Limb (tissue), 2 donors: Measurements from ENCODE around the gene LRRC59.
"Not testable (repeated sequence)": the region's sequence is repeated elsewhere in the genome, so short reads cannot be mapped to it uniquely, and the experiment has no call there.

Source experiments
- DNase-seq, 2 donors: peaks; one replicate each; pipeline ENCODE4 v3.0.0-alpha.2; 2016; ENCODE audit errors: extremely low spot score in 2 of 2

The LRRC59 gene

DNA sequence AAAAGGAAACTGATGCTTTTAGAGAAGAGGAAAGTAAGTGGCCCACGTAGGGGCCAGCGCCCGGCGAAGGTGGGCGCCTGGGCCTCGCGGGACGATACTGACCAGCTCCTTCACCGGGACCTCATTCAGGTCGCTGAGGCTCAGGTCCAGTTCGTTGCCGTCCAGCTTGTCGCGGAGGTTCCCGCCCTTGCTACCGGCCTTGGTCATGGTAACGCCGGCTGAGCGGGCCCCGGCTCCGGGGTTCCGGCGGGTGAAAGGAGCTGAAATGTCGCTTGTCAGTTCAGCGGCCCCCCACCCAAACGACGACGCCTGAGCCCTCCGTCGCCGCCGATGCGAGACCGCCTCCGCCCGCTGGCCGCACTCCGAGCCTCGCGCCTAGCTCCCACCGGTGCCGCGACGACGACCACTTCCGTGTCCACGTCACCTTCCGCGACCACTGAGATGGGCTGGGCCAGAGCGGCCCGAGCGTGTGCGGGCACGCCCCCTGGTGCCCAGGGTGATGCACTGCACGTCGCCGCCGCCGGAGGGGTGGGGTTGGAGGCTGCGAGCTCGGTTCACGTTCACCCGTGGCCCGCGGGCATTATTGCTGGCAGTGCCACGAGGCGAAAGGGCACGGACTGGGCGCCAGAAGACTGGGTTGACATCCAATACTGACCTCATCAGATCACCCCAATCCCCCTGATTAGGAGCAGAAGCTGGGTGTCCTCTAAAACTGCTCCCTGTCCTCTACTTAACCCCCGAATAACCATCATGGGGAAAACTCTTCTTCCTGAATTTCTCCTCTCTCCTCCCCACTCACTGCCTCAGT lies at the start of gene LRRC59:
LRRC59 (minus strand) TSS at position 413 of the 808 bp plus-strand sequence; CDS start at position 207, 206 bp downstream.
- DNase-seq = peak; percentile 88 to 96

DNA sequence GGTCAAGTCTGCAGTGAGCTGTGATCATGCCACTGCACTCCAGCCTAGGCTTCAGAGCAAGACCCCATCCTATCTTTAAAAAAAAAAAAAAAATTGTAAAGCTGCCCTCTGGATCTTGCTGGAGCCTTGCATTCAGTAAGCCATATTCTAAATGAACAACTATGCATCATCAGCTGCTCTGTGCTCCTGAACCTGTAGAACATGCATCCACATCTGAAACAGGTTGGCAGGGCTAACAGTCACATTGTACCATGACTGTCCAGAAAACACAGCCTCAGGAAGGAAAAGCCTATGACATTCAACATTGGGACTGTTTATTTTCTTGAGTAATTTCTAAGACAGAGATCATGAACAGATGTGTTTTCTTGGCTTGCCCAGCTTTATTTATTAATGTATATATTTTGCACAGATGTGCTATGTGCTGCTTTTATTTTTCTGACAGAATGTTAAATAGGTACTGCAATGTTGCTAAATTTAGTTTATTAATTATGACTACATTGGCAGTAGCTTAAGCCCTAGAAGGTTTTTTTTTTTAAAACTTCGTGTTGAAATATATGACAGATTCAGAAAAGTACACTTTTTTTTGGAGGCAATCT lies 48.5 kb upstream of the LRRC59 start:
- no peak for DNase-seq

DNA sequence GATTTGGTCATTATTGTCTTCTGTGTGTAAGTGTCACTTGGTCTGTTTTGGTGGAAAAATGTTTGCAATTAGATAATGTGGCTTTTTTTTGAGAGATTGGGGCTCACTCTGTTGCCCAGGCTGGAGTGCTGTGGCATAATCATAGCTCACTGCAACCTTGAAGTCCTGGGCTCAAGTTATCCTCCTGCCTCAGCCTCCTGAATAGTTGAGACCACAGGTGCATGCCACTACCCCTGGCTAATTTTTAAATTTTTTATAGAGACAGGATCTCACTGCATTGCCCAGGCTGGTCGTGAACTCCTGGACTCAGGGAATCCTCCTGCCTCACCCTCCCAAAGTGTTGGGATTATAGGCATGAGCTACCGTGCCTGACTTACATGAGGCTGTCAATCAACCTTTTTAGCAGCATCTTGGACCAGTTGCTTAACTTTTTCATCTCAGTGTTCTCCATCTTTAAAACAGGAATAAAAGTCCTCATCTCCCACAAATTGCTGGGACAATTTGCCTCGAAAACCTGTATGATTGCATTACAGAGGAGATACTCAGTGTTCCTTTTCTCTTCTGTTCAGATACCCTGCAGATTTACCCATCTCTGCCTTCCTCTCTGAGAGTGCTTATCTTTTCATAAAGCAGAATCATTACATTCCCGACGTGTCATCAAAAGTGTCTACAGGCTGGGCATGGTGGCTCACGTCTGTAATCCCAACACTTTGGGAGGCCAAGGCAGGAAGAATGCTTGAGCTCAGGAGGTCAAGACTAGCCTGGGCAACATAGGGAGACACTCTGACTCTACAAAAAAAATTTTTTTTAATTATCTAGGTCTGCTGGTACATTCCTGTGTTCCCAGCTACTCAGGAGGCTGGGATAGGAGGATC lies 47.8 kb upstream of the LRRC59 start:
- DNase-seq = no peak

DNA sequence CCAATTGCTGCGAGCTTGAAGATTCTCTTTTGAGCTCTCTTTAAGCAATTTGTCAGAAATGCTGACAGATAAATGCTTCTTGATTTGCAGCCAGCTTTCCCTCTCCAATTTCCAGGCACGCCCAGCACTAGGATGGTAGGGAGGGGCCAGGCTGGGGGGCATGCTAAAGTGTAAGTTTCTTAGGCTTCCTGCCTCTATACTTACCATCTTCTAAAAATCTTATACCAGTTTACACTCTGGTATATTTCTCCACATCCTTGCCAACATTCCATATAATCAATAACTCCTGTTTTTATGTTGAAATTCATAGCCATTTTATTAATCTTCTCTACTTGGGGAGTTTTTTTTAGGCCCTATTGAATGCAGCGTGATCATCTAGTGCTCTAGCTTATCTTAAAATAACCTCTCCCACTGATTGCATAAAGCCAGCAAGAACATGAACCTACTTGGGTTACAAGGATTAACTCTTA lies 46.2 kb upstream of the LRRC59 start:
- DNase-seq = peak in 1 of 2 donors; percentile 45

DNA sequence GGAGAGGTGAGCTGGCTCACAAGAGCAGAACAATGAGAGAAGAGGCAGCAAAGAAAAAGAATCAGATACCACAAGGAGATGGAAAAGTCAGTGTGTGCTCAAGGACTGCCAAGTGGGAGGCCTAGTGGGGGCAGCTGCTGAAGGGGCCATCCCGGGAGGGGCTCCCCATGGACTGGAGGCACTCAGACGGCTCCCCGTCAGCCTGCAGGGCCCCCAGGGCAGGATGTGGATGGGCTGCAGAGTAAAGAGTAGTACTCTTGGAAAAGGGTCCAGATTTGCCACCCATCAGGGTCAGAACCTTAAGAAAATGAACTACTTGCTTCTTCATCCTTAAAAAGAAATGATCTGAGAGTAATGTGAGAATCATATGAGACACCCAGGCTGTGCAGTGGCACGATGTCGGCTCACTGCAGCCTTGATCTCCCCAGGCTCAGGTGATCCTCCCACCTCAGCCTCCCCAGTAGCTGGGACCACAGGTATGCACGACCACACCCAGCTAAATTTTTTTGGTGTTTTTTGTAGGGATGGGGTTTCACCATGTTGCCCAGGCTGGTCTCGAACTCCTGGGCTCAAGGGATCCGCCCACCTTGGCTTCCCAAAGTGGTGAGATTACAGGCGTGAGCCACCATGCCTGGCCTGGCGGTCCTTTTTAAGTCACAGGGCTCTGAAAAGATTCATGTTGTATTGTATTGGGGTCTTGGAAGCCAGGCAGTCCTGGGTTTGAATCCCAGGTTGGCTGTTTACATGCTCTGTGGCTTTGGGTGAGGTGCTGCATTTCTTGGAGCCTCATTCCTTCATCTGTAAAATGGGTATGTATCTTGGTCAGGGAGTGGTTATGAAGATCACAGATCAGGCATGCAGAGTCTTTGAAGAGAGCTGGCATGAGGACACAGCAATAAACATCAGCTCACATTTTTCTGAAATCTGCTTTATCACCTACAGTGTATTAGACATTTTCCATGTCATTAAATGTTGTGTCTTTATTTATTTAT lies 43.8 kb upstream of the LRRC59 start:
- no peak for DNase-seq

DNA sequence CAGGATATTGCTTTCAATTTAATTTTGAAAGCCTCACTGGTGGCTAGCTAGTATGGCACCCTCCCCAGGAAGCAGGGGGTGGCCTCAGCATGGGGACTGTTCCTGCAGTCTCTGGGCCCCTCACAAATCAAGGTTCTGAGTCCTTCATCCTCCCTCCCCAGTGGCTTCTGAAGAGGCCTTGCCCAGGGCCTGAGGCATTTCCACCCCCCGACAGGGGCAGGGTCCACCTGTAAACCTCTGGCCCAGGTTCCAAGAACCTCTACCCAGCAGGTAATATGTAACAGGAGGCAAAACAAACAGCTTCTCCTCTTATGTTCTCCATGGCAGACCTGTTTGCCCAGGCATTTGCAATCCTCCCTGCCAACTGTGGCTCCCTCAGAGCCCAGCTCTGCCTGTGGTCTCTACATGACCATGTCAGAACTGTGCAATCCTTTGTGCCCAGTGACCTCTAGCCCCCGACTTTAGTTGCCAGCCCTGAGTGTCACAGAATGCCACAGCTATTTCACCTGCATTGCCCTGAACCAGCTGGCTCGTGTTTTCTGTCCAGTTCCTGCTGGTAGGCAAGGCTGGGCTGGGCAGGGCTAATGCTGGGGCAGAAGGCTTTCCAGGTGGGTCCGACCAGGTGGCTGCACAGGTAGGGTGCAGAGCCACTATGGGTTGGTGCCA lies 43.0 kb upstream of the LRRC59 start:
- DNase-seq = no peak

DNA sequence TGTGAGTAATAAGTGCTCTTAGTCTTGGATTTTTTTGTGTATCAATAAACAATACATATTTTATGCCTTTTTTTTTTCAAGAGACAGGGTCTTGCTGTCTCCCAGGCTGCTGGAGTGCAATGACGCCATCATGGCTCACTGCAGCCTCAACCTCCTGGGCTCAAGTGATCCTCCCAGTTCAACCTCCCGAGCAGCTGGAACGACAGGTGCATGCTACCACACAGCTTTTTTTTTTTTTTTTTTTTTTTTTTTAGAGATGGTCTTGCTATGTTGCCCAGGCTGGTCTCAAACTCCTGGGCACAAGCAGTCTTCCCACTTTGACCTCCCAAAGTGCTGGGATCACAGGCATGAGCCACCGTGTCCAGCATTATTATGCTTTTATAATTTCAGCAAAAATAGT lies 41.7 kb upstream of the LRRC59 start:
- no peak for DNase-seq

DNA sequence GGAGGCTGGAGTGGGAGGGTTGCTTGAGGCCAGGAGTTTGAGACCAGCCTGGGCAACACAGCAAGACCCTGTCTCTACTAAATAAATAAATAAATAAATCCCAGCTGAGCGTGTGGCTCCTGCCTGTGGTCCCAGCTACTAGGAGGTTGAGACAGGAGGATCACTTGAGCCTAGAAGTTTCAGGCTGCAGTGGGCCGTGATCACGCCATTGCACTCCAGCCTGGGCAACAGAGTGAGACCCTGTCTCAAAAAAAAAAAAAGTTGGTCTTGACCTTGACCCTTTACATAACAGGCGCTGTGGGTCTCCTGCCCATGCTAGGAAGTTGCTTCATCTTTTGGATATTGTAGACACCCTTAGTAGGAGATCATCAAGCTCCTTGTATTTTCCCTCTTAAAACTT lies 40.1 kb upstream of the LRRC59 start:
- DNase-seq = no peak

DNA sequence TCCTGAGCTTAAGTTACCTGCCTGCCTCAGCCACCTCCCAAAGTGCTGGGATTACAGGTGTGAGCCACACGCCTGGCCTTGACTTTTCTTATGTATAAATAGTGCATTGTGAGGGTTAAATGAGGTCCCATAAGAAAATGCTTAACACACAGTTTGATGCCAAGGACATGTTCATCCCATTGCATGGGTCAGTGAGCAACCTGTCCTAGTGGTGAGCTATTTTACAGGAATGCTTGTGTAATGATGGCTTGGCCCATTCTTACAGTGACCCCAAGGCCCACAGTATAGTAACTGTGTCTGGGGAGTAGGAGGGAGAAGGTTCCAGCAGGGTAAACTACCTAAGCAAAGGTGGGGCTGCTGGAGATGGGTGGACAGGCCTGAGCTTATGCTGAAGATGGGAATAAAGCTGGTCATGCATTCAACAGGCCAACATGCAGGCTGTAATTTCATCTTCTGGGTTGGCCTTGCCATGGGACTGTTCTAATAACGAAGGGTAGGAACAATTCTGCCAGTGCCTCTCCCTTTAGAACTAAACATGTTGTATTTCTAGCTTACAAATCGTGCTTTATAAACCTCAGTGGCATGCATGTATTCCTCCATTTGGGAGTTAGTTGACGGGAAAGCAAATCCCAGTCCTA lies 34.9 kb upstream of the LRRC59 start:
- DNase-seq = no peak

DNA sequence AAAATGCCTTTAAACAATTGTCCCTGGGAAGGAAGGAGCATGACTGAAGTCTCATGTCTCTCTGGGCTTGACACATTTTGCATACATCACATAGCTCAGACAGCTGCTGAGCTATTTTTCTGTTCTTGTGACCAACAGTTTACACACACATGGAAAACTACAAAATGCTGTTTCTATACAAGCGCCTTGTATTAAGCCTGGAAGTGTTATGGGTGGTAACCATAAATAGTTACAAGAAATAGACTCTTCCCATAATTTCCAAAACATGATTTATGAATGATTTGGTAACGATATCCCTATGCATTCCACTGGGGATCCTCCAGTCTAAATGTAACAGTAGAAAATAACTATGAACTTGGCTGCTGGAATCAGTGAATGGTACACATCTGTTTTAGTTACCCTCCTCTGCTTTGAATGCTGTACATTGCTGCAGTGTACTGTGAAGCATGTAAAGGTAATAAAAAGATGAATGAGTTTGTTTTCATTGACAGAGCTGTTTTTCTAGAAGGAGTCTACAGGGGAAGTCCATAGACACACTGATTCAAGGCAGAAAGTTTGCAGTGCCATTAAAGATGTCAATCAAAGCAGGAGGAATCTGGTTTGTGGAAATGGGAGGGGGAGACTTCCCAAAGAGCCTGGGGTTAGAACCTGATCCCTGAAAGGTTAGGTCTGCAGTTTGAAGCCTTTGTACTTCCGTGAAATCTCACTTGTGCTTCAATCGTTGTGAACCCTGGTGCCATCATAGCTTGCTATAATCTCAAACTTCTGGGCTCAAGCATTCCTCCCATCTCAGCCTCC lies 33.7 kb upstream of the LRRC59 start:
- peak in 1 of 2 donors; percentile 69 for DNase-seq

DNA sequence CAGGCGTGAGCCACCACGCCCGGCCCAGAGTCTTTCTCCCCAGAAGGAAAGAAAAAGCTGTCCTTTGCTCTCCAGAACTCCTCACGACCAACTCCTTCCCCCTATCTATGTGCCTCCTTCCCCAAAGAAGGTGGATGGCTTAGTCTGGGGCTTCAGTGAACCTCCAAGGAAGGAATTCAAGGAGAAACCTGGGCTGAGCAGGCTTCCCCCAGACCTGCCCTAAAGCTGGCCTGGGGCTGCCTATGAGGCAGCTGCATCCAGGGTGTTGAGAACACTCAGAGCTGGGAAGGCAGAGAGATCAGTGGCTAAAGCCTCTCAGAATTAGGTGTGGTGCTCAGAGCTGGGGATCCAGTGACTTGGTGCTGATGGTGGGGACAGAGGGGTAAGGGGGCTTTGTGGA lies 32.5 kb upstream of the LRRC59 start:
- DNase-seq = no peak

DNA sequence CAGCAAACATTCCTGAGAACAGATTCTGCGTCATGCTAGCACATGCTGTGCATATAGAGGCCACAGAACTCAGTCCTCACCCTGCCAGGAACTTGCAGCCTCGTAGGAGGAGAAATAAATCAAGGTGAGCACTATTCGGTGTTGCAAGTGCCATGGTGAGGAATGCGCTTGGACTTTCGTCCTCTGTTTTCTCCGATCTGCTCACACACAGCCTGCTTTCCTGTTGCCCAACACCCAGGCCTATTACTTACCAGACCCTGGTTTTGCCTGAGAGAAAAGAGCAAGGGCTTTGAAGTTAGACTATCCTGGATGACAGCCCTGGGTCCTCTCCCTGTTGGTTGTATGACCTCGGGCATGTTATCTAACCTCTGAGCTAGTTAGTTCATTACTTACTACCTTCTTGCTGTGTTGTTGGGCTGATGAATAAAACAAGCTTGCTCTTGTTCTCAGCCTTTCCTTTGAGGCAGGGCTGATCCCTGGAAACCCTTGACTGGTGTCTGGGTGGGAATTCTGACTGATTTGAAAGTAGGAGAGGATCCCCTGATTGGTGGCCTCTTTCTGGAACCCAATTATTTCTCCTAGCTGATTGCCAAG lies 31.6 kb upstream of the LRRC59 start:
- DNase-seq = no peak

DNA sequence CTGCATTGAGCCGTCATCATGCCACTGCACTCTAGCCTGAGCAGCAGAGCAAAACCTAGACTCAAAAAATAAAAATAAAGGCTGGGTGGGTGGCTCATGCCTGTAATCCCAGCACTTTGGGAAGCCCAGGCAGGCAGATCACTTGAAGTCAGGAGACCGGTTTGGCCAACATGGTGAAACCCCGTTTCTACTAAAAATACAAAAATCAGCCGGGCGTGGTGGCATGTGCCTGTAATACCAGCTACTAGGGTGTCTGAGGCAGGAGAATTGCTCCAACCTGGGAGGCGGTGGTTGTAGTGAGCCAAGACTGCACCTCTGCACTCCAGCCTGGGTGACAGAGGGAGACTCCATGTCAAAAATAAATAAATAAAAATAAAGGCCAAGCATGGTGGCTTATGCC lies 30.8 kb upstream of the LRRC59 start:
- not testable (repeated sequence) for DNase-seq

DNA sequence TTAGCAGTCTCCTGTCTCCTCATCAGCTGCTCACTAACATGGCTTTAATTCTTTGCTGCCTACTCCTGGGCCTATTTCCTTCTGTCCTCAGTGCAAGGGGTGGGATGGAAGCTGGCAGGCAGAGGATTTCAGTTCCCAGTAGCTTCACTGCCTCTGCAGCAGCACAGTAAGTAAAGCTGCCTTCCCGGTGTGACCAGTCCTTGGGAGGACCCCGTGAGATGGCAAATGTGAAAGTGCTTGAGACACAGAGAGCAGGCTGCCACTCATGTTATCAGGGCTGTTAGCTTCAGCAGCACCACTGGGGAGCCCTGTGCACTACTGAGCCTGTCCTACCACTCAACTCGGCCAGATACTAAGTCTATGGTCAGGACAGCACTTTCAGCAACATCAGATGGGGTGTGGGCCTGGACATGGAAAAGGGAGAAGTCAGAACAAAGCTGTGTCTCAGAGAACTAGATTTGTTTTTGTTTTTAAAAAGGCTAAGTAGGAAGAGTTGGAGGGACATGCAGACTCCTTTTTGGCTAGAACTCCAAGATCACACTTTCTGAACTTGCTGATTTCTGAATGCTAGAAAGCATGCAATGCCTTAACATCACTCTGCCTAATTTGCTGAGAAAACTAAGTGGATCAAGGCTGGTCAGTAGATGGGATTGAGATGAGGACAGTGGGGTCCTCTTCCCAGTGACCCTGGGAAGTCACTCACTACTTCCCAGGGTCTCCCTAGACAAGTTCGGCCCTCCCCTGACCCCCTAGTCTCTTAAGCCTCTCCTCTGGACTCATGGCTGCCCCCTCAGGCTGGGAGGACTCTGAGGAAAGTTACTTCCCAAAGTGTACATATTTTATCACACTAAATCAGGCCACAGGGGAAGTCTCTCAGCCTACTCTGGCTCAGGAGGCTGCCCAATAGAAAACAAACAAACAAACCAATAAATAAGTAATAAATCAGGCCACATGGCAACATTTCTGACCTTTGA lies 29.8 kb upstream of the LRRC59 start:
- peak in 1 of 2 donors; percentile 38 for DNase-seq

DNA sequence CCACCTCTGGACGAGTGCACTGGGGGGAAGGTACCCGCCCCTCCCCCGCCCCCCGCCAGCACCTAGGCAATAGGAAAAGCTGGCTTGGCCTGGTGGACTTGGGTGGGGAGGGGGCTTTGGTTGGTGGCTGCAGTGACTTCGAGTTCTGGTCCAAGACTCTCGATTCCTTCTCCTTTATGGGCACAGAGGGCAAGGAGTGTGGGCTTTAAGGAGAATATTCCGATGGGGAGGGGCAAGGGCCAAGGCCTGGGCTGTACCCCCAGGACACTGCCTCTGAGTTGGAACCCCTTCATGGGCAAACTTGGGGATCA lies 29.1 kb upstream of the LRRC59 start:
- no peak for DNase-seq

DNA sequence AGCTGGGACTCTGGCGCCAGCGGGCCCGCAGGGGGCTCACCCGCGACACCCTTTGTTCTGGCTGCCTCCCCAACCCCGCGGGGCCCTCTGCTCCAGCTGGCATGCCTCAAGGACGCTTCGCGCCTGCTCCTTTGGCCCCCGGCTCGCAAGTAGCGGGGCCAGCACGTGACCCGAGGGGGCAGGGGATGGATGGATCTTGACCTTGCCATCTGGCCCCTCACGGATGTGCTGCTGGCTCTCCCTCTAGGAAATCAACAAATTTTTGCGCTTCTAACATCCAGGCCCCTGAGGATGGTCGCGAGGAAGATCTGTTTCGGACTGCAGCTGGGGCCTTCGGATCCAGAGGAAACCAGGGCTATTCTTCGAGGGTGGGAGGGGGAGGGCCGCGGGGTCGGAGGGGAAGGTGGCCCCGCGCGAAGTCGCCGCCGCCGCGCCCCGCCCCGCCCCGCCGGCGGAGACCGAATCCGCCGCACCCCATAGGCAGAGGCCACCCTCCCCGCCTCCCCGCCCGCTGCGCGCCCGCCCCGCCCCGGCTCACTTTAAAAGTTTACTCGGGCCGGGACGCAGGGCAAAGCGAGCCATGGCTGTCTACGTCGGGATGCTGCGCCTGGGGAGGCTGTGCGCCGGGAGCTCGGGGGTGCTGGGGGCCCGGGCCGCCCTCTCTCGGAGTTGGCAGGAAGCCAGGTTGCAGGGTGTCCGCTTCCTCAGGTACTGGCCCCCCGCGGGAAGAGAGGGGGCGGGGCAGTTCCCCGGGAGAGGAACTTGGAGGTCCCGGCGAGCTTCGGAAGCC lies 28.6 kb upstream of the LRRC59 start, which contains the start of gene ACSF2:
ACSF2 (plus strand) TSS at position 537 of the 790 bp plus-strand sequence; CDS start at position 581, 44 bp downstream.
- DNase-seq = peak; percentile 26 to 84
